GM12865 (cell line): ENCODE results near the gene WDR45B.

Source experiments
- DNase-seq: peaks from one replicate; pipeline ENCODE4 v3.0.0; 2010; ENCODE audit warnings: low read depth
- H3K4me3 ChIP-seq: 2 replicates; pipeline ENCODE4 v1.5.1; 2011; ENCODE audit warnings: mild to moderate bottlenecking, low read depth, low read length, control low read depth
- TF ChIP-seq, protein P1 (sequence below): IDR thresholded peaks from 2 replicates; pipeline ENCODE4 v1.5.1; 2011; ENCODE audit warnings: low read length, control low read depth, low read depth, inconsistent platforms; ENCODE audit not compliant: insufficient read depth; ENCODE audit errors: missing control alignments

Gene WDR45B

DNA sequence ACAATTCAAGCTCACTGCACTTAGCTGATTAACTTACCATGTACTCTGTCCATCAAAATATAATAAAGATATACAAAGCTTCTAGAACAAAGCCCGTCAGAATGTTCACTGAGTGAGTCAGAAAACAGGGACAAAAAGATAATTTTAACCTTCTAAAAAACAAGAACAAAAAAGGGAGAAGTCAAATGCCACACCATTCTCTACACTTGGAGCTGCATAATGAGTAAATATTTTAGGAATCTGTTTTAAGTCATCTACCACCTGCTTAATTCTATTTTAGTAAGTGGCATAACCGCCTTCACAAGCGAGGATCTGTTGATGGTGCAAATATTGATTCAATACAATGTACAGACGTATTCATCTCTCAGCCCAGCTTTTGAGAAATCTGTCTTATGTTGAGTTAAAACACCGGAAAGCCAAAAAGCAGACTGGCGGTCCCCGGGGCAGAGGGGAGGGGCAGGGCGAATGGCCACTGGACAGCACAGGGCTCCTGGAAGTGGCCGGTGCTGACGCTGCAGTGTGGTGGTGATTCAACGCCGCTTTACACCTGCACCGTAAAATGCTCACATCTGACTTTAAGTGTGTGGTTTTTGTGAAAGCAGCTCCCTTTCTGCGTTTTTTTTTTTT, 30.1 kb upstream of the WDR45B start:
- DNase-seq: peak; percentile 24
- TF ChIP-seq, protein P1, sequence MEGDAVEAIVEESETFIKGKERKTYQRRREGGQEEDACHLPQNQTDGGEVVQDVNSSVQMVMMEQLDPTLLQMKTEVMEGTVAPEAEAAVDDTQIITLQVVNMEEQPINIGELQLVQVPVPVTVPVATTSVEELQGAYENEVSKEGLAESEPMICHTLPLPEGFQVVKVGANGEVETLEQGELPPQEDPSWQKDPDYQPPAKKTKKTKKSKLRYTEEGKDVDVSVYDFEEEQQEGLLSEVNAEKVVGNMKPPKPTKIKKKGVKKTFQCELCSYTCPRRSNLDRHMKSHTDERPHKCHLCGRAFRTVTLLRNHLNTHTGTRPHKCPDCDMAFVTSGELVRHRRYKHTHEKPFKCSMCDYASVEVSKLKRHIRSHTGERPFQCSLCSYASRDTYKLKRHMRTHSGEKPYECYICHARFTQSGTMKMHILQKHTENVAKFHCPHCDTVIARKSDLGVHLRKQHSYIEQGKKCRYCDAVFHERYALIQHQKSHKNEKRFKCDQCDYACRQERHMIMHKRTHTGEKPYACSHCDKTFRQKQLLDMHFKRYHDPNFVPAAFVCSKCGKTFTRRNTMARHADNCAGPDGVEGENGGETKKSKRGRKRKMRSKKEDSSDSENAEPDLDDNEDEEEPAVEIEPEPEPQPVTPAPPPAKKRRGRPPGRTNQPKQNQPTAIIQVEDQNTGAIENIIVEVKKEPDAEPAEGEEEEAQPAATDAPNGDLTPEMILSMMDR: no peak
- H3K4me3 ChIP-seq: 0 out of 2 replicates have a peak overlapping the region, but pooled peaks have one; percentile 7

DNA sequence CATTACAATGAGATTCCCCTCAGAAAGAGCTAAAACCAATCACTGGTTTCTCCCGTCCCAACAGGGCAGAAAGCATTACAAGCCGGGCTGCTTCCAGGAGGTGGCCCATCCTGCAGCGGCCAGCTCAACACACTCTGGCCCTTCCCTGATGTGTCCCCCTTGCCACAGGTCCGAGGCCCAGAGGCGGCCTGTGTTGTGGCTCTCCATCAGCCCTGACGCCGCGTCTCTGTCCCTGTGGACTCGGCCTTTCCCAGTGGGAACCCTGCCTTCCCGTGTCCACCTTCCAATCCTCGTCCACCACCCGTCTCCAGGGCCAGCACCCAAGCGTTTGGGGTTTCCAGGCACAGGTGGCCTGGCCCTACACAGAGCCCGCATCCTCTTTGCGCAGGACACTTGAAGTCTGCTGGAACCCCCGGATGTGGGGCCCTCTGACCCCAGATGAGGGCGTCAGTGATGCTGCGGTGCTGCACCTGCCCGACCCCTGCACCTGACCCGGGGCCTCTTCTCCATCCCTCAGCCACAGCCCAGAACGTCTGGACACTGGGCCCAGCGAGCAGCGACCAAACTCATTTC, 29.2 kb upstream of the WDR45B start:
- DNase-seq: no peak
- no peak overlapping the region for H3K4me3 ChIP-seq
- TF ChIP-seq, protein P1: no peak

DNA sequence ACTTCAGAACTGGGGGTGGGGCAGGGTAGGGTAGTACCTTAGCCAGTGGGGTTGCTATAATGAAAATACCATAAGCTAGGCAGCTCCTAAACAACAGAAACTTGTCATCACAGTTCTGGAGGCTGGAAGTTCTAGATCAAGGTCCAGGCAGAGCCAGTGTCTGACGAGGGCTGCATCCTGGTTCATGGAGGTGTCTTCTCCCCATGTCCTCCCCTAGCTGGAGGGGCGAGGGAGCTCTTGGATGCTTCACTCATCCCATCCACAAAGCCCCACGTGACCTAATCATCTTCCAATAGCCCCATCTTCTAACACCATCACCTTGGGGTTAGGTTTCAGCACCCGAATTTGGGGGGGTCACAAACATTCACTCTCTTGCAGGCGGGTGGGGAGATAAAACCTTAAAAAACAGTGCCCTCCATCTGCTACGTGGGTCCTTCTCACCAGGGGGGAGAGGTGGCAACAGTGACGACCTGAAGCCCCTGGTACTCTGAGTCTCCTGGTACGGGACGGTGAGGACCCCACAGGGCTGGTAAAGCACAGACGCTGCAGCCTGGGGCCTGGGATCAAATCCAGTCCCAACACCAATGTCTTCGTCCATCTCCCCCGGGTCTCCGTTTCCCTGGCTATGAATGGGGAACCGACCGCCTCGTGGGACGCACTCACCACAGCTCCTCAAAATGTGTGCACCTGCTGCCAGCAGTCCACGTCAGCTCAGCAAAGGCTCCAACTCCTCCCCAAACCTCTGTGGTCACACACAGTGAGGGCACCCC, 27.4 kb upstream of the WDR45B start:
- H3K4me3 ChIP-seq: no peak overlapping the region
- no peak for DNase-seq
- TF ChIP-seq, protein P1: no peak

DNA sequence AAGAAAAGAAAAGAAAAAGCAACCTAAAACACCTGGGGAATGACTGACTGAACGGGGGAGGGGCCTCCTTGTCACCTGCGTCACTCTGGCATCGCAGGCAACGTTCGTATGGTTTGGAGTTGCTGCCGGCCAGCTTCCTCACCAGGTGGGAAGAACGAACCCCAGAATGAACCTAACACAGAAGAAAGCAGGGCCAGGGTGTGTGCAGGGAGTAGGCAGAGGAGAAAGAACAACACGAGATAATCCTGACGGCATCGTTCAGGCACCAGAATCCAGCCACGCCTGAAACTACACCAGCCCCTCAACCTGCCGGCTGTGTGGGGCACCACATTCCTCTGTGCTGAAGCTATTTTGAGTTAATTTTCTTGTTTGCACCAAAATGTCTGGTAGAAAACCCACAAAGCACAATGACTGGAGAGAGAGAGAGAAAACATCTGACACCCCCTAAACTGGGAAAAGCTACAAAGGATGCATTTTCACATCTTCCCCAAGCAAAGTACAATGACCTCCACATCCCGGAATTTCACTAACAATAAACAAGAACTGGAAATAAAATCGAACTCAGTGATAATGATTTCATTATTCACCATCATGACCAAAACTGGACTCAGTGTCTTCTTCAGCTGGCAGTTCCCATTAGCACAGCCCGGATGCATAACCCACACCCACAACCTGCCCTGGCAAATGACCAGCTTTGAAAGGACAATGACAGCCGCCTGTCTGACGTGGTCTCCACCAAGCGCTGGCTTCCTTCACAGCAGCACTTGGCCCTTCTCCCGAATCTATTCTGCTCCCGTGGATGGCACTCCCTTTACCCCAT, 26.6 kb upstream of the WDR45B start:
- DNase-seq: no peak
- no peak overlapping the region for H3K4me3 ChIP-seq
- TF ChIP-seq, protein P1: no peak

DNA sequence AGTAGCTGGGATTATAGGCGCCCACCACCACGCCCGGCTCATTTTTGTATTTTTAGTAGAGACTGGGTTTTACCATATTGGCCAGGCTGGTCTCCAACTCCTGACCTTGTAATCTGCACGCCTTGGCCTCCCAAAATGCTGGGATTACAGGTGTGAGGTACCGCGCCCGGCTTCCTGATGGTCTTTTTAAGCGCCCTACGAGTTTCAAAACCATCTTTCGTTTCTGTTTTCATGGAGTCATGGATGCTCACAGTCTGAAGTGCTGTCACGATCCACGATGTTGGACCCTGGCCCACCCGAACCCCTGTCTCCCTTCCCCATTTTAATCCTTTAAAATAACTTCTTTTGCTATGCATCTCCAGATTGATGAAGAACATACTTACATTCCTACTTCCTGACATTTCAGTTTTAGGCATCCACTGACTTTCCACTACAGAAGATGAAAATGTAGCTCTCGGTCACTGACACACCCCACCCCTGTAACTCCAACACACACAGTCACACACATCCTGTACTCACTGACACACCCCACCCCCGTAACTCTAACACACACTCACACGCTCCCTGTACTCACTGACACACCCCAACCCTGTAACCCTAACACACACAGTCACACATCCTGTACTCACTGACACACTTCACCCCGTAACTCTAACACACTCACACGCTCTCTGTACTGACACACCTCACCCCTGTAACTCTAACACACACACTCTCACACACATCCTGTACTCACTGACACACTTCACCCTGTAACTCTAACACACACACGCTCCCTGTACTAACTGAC, 22.6 kb upstream of the WDR45B start:
- TF ChIP-seq, protein P1: no peak
- no peak overlapping the region for H3K4me3 ChIP-seq
- no peak for DNase-seq

DNA sequence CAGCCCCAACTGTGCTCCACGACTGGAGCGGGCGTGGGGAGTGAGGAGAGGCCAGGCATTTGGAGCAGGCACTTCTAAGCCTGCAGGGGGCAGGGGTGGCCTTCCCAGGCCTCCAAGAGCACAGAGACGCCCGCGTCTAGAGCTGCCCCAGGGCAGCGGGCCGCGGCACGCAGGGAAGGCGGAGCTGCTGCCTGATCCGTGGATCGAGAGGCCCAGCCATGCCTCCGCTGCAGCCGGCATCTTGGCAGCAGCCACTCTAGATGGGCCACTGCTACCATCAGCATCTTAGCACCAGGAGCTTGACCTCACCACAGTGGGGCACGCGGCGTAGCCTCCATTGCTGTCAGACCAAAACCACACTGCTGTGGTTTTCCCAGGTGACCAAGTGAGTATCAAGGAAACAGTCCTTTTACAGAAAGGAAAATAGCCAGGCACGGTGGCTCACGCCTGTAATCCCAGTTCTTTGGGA, 20.4 kb upstream of the WDR45B start:
- TF ChIP-seq, protein P1: peak; percentile 66
- H3K4me3 ChIP-seq: no peak overlapping the region
- DNase-seq: peak; percentile 71
